ENCODE results near the gene VAMP1.

DNA sequence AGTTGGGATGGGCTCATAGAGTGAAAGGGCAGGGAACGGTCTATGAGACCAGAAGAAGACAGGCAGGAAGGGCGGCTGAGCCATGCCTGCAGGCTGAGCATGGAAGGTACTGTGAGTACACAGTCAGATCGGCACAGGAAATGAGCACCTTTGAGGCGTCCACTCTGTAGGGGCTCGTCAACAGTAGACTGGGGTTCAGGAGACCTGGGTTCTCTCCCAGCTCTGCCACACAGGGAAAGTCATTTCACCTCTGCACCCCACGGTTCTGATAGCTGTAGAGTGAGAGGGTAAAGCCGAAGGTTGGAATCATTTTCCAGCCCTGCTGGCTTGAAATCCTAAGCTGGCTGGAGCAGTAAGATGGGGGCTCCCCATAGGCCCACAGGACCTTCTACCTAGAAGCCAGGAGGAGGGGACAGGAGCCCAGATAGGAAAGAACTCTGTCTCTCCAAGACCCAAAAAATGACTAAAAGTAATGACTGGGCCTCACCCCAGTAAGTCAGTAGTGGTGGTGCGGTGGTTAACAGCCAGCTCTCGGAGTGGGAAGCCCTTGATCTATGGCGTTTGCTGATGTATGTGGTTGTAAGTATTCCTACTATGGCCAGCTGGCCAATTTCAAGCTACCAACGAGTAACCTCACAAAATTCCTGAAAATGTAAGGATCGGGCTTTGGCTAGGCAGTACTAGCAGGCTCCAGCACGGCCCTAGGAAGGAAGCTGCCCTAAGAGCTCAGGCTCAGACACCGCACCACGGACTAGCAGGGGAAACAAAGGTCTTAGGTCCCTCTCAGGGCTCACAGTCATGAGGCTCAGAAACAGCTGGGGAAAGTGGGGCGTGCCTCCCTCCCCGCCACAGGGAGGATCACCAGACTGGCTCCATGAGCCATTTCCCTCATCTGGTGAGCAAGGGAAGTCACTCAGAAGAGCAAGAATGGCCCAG is 36.0 kb downstream of the VAMP1 start:
- TF ChIP-seq, protein P1, sequence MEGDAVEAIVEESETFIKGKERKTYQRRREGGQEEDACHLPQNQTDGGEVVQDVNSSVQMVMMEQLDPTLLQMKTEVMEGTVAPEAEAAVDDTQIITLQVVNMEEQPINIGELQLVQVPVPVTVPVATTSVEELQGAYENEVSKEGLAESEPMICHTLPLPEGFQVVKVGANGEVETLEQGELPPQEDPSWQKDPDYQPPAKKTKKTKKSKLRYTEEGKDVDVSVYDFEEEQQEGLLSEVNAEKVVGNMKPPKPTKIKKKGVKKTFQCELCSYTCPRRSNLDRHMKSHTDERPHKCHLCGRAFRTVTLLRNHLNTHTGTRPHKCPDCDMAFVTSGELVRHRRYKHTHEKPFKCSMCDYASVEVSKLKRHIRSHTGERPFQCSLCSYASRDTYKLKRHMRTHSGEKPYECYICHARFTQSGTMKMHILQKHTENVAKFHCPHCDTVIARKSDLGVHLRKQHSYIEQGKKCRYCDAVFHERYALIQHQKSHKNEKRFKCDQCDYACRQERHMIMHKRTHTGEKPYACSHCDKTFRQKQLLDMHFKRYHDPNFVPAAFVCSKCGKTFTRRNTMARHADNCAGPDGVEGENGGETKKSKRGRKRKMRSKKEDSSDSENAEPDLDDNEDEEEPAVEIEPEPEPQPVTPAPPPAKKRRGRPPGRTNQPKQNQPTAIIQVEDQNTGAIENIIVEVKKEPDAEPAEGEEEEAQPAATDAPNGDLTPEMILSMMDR (conservative IDR thresholded peaks at IDR 0.05; ENCODE audit: low read depth, low read length) = no peak
- TF ChIP-seq EZH2phosphoT487 (IDR thresholded peaks at IDR 0.05; ENCODE audit: borderline replicate concordance, low read length) = no peak
